ENCODE data around the gene HARBI1.

Gene HARBI1

GRCh38 chr11:46633291-46634217, 16.5 kb upstream of the HARBI1 start:
- DNase-seq = no peak

GRCh38 chr11:46632502-46632901, 15.5 kb upstream of the HARBI1 start:
- no peak for DNase-seq

DNA sequence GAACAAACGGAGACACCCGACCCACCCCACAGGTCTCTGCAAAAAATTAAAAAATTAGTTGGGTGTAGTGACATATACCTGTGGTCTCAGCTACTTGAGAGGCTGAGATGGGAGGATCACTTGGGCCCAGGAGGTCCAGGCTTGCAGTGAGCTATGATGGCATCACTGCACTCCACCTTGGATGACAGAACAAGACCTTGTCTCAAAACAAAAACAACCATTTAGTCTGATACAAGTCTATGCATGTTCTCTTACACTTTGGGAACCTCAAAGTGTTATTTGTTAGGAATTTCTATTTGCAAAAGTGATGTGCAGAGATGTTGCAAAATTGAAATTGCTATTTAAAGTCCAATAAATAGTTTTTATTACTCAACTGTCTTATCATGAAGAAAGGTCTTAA, 14.6 kb upstream of the HARBI1 start:
- DNase-seq = no peak

- no peak for DNase-seq
Observed at GRCh38 chr11:46630237-46630636, 13.2 kb upstream of the HARBI1 start.

DNA sequence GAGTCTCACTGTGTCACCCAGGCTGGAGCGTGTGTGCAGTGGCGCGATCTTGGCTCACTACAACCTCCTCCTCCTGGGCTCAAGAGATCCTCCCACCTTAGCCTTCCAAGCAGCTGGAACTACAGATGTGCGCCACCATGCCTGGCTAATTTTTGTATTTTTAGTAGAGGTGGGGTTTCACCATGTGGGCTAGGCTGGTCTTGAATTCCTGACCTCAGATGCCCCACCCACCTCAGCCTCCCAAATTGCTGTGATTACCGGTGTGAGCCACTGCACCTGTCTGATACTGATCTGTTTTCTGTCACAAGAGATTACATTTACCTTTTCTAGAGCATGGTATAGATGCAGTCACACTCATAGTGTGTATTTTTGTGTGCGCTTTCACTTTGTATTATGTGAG, 11.9 kb upstream of the HARBI1 start:
- no peak for DNase-seq

DNA sequence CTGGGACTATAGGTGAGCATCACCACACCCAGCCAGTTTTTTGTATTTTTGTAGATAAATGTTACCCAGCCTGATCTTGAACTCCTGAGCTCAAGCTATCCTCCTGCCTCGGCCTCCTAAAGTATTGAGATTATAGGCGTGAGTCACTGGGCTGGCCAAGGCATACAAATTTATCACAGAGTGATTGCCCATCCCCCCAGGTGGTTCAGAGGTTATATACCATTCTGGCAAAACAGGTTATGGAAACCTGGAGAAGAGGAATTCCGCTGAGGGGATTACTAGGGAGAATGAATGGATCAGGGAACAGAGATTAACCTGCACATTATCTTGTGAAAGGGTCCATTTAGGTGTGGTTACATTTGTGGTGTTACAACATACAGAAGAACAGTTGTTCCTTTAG, 8.4 kb upstream of the HARBI1 start:
- no peak for DNase-seq

- DNase-seq = no peak
Observed at GRCh38 chr11:46618837-46619236, 1.8 kb upstream of the HARBI1 start.

DNA sequence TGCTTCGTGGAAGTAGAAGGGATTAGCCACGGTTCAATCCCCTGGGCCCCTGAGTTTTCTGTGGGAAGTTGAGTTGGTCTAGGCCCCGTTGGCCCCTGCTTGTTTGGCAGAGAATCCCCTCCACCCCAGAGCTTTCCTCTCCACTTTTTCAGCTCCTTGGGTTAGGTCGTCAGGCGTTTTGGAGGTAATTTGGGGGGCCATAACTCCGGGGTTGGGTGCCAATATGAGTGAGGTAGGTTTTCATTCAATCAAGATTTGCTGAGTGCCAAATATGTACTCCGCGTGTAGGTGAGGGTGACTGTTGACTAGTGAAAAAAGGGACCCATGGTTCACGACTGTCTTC, 916 bp upstream of the HARBI1 start:
- DNase-seq = peak in 1 of 56 donors; percentile 10

DNA sequence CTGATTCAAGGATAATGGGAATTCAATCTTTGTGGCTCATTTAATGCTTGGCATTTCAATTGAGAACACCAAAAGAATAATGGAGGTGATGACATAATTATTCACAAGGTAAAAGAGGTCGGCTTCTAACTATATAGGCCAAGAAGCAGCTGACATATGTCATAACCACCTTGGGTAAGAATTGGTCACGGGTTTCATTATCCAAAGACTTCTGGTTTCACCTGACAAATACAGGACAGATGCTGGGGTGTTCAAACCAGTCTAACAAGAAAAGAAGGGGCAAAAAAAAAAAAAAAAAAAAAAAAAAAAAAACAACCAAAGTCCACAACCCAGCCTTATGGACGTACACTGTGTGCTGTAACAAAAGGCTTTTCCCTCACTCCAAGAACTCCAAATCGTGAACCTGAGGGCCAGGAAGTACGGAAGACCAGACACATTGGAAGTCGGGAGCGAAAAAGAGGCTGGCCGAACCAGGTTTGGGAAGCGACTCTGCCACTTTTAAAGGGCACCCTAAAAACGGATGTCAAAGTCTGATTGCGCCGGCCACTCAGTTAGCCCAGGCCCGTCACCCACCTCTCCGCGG, 385 bp downstream of the HARBI1 start:
- DNase-seq = no peak

GRCh38 chr11:46615756-46616155, 1.3 kb downstream of the HARBI1 start:
- no peak for DNase-seq

- DNase-seq = peak in 8 of 56 donors; percentile 6 to 46 (median 18)
Observed at GRCh38 chr11:46612326-46612725, 4.7 kb downstream of the HARBI1 start.

- DNase-seq = no peak
Observed at GRCh38 chr11:46611526-46612304, 5.3 kb downstream of the HARBI1 start.

DNA sequence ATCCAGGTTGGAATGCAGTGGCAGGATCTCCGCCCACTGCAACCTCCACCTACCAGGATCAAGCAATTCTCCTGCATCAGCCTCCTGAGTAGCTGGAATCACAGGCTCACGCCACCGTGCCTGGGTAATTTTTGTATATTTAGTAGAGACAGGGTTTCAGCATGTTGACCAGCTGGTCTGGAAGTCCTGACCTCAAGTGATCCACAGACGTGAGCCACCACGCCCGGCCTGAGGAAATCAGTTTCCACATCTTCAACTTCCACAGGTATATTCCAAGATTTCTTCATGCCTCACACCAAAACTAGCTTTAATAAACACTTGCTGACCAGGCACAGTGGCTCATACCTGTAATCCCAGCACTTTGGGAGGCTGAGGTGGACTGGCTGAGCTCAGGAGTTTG, 7.6 kb downstream of the HARBI1 start:
- no peak for DNase-seq

GRCh38 chr11:46607516-46607915, 9.5 kb downstream of the HARBI1 start:
- DNase-seq = no peak

DNA sequence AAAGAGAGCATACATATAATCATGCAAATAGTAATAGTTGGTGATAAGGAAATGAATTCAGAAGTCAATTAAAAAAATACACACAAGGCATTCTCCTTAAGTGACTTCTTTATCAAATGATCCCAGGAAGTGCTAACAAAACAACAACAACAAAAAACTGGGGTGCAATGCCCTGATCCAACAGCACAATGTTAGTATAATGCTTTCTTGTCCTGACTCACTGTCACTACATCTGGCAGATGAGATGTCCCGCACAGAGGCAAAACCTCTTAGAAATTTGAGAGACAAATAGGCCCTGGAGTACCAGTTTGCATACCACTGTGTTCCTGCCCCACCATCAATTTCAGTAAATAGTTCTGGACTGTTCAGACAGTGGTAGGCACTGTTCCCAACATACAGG, 12.2 kb downstream of the HARBI1 start:
- no peak for DNase-seq

DNA sequence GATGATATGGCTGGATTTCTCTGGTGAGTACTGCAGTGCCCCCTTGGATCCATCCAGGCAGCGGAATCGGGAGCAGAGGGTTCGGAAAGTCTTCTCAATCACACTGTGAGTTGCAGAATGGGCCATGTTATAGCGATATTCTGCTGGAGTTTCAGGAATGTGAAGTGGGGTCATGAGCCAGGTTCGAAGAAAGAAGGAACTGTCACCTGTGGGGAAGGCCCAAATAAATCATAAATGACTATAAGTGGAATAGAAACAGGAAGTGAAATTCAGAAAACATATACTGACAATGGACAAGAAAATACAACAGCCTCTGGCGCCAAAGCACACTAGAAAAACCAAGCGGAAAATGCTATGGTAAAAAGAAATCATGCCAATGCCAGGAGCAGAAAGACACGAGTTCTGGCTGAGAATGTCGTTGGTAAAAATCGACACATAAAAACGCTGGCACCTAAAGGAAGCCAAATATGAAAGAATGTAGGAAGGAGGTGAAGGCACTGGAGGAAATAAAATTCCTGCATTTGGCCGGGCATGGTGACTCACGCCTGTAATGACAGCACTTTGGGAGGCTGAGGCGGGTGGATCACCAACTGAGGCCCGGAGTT, 13.2 kb downstream of the HARBI1 start:
- no peak for DNase-seq

DNA sequence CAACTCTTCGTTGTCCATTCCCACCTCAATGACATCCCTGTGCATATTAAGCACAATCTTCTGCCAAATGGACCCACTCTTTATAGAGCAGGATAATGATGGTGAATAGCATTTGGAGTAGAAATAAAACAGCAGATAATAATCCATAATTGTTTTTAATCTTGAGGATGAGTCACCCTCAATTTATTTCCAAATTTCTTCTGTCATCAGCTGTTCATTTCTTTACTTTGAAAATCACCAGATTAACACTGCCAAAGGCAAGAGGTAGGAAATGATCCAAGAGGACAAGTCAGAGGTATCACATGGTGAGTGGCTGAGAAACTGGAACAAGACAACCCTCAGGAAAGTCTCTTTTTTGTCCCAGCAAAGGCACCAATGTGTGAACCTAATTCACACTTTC, 15.9 kb downstream of the HARBI1 start:
- DNase-seq = peak in 1 of 56 donors; percentile 25

DNA sequence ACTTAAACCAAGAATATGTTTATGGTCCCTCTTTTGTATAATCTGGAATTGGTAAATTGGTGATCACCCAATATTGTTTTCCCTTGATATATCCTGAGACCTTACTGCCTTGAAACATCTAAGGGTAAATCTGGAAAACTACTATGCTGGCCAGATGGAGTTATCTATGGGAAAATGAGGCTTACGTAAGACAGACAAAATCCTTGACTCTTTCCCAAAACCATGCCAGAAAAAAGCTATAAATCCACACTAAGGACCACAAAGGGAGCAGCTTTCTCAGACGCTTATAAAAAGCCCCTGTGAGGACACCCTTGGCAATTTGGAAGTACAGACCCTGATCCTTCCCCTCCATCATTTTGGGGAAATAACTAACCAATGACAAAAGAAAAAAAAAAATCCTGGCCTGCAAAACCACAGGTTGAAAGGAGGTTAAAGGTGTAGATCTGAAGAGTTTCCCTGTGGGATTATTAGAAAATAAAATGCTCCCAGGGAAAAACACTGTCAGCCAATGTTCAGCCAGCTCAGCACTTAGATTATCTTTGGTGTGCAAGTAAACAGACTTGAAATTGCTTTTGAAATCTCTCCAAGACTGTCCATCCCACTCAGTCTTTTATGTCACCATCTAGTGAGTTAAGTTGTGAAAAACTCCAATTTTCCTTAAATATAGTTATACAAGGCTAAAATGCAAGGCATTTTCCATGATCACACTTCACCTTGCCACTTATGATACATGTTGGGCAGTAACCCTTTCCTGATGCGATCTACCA, 16.6 kb downstream of the HARBI1 start:
- no peak for DNase-seq

DNA sequence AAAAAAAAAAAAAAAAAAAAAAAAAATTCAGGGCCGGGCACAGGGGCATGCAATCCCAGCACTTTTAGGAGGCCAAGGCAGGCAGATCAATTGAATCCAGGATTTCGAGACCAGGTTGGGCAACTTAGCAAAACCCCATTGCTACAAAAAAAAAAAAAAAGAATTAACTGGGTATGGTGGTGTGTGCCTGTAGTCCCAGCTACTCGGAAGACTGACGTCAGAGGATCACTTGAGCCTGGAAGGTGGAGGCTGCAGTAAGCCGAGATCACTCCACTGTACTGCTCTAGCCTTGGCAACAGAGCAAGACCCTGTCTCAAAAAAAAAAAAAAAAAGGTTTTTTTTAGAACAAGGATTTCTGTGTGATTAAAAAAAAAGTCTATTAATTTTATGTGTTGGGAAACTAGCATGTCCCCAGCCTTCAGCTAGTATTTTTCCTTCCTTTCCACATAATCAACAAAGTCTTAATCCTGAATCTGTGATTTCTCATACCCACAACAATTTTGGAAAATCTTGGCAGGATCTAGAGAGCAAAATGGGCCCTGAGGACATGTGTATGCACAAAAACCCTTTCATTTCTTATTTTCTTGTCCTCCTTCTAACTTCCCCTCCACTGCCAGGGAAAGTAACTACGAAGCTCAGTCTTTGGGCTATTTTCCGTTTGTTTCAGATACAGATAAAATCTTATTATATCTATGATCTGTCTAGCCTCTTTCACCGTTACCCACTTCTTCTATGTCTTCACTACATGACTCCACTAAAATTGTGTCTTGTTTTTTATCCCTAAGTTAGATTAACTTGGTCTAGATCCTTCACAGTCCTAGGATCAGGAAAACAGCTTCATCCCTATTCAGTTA, 17.5 kb downstream of the HARBI1 start:
- DNase-seq = no peak

DNA sequence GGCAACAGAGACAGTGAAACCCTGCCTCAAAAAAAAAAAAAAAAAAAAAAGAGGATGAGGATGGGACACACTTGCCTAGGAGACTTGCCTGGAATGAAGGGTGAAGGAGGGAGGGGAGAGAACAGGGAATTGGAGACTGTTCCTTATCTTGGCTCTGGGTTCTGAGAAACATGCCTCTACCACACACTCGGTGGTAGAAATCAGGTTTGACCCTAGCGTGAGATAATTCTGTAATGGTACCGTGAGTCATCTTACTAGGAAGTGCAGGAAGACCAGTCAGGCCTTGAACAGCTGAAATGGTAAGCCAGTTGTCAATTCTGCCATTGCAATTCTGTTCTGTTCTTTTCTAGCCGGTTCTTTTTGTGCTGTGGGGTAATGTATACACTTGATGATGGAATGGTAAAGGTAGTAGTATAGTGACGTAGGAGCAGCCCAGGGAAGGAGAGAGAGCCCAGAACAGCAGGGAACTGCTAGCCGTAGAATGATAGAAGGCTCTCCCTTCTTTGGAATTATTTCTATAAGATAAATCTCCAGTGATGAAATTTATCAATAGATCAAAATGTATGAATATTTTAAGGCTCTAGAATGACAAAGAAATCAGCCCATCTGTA, 19.3 kb downstream of the HARBI1 start:
- DNase-seq = no peak
